Measurements from ENCODE around the gene SRMS.

- TF ChIP-seq CTCF (optimal IDR thresholded peaks at IDR 0.05 in 1 of 3, IDR thresholded peaks at IDR 0.05 in 1 of 3, conservative IDR thresholded peaks at IDR 0.05 in 1 of 3; ENCODE audit: extremely low read depth in 1 of 3, insufficient read depth in 2 of 3, low read length in 3 of 3) (no peak), EZH2 (IDR thresholded peaks at IDR 0.05; ENCODE audit: low read length) (no peak)
Observed at GRCh38 chr20:63591147-63591533, 43.6 kb upstream of the SRMS start.
